GM18519 (cell line): ENCODE measurements around the gene COL21A1.
"Not testable (repeated sequence)": the region's sequence is repeated elsewhere in the genome, so short reads cannot be mapped to it uniquely, and the experiment has no call there.

Experiments
- ATAC-seq: cut with Tn5 transposase; IDR thresholded peaks from one replicate; pipeline ENCODE4 v1.9.1; 2021; ENCODE audit warnings: mild to moderate bottlenecking, moderate library complexity; ENCODE audit not compliant: unreplicated experiment, low FRiP score

The COL21A1 gene

DNA sequence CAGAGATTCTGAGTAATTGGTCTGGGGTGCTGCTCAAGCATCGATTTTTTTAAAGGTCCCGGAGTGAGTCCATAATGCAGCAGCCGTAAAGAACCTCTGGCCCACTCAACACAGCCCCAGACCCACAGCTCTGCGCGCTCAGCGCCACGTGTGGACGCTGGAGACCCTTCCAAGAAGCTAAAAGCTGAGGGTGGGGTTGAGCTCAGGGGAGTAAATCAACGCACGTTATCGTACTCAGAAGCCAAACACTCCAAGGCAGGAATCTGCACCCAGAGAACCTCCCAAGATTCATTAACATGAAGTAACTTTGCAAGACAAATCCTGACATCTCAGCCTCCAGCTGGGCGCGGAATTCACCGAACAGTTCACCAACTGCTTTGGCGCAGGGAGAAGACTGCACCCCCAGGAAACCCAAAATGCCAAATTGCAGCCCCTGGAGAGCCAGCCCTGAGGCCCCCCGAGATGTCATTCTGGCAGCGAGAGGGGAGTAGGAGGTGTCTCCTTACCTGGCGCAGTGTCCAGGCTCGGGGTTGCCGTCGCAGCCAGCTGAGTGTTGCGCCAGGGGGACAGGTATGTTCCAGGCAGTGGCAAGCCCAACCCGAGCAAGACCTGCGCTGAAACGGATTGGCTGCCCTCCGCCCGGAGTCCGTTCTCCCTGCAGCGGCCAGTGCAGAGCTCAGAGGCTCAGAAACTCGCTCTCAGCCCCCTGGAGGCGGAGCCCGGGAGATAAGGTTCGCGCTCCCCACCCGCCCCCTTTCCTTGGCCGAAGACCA, at the start of gene COL21A1:
COL21A1 (minus strand) TSS at position 700 of the 773 bp plus-strand sequence. CDS start 64,962 bp downstream, outside the sequence.
- ATAC-seq: no peak

DNA sequence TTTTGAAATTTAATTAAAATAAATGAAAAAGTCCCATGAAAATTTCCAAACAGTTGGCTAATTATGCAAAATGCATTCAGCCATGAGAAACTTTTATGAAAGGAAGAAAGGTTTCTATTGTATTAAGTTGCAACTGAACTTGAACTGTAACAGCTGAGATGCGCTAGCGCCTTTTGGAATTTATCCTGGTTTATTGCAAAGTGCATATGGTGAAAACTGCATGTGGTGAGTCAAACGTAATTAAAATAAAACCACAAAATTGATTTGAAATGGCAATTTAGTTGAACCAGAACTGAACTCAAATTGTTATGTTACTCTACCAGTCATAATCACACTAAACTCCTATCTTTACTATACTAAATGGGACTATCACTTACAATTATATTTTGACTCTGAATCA, 46.4 kb upstream of the COL21A1 start:
- ATAC-seq: no peak

DNA sequence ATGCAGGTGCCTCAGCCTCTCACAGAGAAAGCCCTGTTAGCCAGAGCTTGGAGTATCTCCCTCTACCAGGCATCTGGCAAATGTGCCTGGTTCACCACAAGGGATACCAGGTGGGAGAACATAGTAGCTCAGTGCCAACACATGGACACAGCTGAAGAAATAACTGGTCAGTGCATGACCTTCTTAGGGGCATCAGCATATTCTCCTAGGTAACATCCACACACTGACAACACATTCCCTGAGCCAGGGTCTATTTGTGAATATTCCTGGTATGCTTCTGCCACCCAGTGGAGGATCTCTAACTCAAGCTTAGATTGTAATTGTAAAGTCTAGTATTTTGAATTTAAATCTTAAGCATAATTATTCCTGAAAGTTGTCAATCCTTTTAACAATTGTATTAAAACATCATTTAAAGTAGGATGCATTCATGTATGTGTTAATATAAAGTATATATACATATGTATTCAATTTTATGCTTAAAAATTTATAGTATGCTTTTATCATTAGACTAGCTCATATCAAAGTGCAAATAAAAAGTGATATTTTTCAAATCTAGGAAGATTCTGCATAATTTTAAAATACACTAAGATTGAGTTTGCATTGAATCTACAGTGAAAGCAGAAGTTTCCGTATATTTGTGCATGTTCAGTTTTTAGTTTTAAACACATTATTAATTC, 45.3 kb upstream of the COL21A1 start:
- peak; percentile 73 for ATAC-seq

DNA sequence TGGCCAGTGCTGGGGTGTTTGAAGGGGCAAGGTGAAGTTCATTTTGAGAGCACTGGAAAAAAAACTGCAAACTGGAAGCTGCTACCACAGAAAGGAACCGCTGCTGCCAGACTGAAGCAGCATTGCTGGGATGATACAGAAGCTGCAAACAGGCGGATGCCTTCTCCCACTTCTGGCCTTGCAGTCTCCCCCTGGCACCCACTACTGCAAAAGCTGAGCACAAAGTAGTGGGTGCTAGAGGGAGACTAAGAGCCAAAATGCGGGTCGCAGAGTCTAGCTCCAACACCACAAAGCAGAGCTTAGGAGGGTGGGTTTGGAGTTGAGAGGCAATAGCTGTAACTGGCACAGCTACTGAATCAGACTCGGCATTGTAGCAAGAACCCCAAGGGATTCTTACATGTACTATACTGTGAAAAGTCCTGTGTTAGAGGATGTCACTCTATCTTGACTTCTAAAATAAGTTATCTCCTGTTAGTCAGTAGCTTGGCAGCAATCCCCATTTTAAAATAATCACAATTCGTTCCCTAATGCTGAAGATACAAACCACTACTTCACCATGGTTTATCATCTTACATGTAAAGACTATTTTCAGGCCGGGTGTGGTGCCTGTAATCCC, 44.0 kb upstream of the COL21A1 start:
- no peak for ATAC-seq

- no peak for ATAC-seq
Measured at GRCh38 chr6:56289721-56290120, 42.3 kb upstream of the COL21A1 start.

- ATAC-seq: no peak
Measured at GRCh38 chr6:56288347-56288746, 41.0 kb upstream of the COL21A1 start.

- no peak for ATAC-seq
Measured at GRCh38 chr6:56282391-56282790, 35.0 kb upstream of the COL21A1 start.

GRCh38 chr6:56280126-56280525, 32.7 kb upstream of the COL21A1 start:
- ATAC-seq: no peak

- ATAC-seq: no peak
Measured at GRCh38 chr6:56279331-56280080, 32.1 kb upstream of the COL21A1 start.

DNA sequence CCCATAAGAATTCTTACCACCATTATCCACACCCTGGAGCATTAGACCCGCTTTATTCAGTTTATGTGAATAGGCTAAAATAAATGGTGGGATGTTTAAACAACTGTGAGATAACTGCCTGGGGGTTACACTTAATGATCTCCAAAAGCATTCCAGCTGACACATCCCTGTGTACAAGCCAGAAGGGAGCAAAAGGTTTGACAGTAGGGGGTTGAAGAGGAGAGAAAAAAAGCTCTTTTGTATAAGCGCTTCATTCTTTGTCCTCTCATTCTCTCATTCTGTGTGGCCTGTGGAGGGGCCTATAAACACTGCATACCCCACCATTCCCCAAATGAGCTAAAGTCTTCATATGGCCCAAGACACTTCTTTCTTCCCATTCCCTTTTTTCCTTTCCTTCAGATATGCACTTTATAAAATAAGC, 30.8 kb upstream of the COL21A1 start:
- no peak for ATAC-seq

DNA sequence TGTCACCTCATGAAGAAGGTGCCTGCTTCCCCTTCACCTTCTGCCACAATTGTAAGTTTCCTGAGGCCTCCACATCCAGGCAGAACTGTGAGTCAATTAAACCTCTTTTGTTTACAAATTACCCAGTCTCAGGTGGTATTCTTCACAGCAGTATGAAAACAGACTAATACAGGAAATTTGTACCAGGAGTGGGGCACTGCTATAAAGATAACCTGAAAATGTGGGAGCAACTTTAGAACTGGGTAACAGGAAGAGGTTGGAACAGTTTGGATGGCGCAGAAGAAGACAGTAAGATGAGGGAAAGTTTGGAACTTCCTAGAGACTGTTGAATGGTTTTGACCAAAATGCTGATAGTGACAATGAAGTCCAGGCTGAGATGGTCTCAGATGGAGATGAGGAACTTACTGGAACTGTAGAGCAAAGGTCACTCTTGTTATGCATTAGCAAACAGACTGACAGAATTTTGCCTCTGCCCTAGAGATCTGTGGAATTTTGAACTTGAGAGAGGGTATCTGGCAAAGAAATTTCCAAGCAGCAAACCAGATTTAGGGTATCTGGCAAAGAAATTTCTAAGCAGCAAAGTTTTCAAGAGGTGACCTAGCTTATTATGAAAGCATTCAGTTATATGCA, 23.5 kb upstream of the COL21A1 start:
- no peak for ATAC-seq

DNA sequence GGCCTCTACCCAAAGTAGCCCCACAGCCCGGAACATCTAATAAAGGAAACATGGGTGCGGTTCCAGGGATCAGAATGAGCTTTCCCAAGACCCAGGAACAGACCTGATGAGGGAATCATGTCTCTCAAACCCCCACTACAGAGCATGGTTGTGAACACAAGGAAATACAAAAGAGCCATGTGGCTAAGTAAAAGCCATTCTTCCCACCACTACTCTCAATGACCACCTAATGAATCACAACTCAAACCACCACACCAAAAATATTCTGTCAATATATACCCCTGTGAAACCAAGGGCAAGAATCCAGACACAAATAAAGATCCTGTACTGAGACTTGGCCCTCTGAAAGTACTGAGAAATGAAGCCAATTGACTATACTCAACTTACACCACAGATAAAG, 20.9 kb upstream of the COL21A1 start:
- ATAC-seq: no peak

GRCh38 chr6:56266011-56266410, 18.6 kb upstream of the COL21A1 start:
- ATAC-seq: no peak

DNA sequence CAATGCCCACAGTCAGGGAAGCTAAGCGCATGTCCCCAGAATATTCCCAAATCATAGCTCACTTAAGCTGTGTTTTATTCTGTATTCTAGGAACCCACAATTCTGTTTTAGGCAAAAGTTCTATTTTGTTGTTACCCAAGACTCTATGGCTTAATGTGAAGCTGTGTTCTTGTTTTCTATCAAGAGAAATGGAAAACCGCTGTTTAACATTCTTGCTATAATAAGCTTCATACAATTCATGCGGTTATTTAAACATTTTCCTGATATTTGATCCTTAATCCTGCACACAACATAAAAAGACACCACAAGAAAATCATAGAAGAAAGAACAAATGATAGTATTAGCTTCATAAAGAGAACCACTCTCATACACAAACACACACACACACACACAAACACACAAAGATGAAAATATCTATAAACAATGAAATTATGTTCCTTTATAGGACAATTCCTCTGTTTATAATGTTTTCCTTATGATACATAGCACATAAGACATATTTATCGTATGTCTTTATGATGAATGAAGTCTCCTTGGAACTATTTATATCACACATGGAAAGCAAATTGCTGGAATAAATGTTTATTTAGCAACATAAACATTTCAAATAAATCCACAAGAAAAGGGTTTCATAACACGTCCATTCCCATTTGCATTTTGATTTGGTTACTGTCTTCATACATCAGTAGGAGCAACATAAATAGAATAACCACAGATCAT, 16.4 kb upstream of the COL21A1 start:
- ATAC-seq: no peak

- not testable (repeated sequence) for ATAC-seq
Measured at GRCh38 chr6:56260593-56260992, 13.2 kb upstream of the COL21A1 start.

GRCh38 chr6:56259234-56260077, 12.1 kb upstream of the COL21A1 start:
- ATAC-seq: no peak

DNA sequence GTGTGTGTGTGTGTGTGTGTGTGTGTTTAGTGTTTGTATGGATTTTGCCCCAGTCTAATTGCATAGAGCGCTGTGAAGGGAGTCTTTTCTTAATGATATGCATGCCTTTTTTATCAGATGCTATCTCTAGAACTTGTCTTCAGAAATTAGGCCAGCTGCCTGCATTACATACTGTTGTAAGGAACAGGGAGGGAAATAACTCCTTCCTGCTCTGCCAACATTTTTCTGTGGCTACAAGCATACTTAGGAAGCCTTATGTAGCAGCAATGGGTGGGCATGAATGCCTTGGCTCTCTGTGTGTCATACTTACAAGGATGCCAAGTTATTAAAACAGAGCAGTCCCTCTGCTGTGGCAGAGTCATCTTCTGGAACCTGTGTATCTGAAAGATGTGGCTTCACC, 8.0 kb upstream of the COL21A1 start:
- no peak for ATAC-seq

GRCh38 chr6:56250266-56250665, 2.9 kb upstream of the COL21A1 start:
- ATAC-seq: no peak

DNA sequence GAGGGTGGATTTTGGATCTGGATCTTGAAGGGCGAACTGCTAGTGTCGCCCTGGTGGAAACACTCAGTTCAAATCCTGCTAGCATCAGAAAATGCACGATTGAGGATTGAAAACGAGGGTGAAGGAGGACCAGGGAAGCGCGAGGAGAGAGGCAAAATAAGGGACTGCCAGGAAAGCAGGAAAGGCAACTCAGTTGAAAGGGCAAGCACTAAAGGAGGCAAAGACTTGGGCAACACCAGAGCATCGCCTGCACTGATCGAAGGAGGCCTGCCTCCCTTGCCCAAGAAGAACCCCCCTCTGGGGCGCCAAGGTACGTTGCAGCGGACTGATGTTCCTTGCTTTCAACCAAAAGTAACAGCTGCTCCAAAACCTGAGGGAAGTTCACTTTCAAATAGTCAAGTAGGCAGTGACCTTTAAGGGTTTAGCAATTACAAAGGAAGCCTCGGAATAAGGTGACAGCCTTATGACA, 308 bp upstream of the COL21A1 start:
- ATAC-seq: no peak
